Hematopoietic multipotent progenitor cell treated with erythropoietin and hydrocortisone succinate and interleukin-3 and kit ligand, for 8 days (in vitro differentiated cells): ENCODE data around the gene C7.
"Not testable (repeated sequence)": the region's sequence is repeated elsewhere in the genome, so short reads cannot be mapped to it uniquely, and the experiment has no call there.

Experiments
- DNase-seq: peaks from one replicate; pipeline ENCODE4 v3.0.0-alpha.2; 2015

Gene C7

GRCh38 chr5:40909264-40909663 is at the start of gene C7:
C7 (plus strand) TSS chr5:40909497; CDS start chr5:40909611, 114 bp downstream.
- DNase-seq, result peak; percentile 37

DNA sequence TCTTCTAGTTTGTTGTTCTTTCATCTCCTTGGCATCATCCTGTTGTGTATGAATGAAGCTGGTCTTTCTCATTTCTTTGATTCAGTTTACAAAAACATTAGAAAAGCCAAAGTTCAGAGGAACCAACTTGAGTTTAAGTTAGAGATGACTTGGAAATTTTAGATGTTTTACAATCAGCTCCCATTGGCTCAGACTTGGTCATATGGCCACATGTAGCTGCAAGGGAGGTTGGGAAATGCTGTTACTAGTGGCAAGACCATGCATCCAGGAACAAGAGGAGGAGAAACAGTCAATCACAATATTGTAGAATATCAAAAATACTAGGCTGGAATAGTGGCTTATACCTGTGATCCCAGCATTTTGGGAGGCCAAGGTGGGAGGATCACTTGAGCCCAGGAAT is 48.6 kb upstream of the C7 start:
- DNase-seq, result no peak

DNA sequence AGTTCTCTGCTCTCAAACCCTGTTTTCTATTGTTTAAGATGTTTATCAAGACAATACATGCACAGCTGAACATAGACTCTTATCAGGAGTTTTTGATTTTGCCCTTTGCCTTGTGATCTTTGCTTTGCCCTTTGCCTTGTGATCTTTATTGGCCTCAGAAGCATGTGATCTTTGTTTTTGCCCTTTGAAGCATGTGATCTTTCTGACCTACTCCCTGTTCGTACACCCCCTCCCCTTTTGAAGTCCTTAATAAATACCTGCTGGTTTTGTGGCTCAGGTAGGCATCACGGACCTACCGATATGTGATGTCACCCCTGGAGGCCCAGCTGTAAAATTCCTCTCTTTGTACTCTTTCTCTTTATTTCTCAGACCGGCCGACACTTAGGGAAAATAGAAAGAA is 44.3 kb upstream of the C7 start:
- not testable (repeated sequence) for DNase-seq

- DNase-seq, result no peak
Measured at GRCh38 chr5:40866844-40867243, 42.5 kb upstream of the C7 start.

GRCh38 chr5:40869384-40869783 is 39.9 kb upstream of the C7 start:
- no peak for DNase-seq

- no peak for DNase-seq
Measured at GRCh38 chr5:40871177-40871576, 38.1 kb upstream of the C7 start.

- not testable (repeated sequence) for DNase-seq
Measured at GRCh38 chr5:40872253-40872652, 37.0 kb upstream of the C7 start.

- no peak for DNase-seq
Measured at GRCh38 chr5:40873286-40873880, 35.9 kb upstream of the C7 start.

DNA sequence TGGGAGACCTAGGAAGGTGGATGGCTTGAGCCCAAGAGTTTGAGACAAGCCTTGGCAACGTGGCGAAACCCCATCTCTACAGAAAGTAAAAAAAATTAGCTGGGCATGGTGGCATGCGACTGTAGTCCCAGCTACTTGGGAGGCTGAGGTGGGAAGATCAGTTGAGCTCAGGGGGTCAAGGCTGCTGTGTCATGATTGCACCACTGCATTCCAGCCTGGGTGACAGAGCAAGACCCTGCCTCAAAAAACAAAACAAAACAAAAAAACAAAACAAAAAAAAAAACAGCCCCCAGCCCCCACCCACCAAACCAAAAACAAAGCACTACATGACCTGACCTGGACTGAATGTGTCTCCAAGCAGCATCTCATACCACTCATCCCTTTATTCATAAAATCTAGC is 33.3 kb upstream of the C7 start:
- DNase-seq, result no peak

GRCh38 chr5:40877371-40877988 is 31.8 kb upstream of the C7 start:
- DNase-seq, result no peak

GRCh38 chr5:40879163-40879942 is 29.9 kb upstream of the C7 start:
- peak; percentile 66 for DNase-seq

- no peak for DNase-seq
Measured at GRCh38 chr5:40882291-40882690, 27.0 kb upstream of the C7 start.

DNA sequence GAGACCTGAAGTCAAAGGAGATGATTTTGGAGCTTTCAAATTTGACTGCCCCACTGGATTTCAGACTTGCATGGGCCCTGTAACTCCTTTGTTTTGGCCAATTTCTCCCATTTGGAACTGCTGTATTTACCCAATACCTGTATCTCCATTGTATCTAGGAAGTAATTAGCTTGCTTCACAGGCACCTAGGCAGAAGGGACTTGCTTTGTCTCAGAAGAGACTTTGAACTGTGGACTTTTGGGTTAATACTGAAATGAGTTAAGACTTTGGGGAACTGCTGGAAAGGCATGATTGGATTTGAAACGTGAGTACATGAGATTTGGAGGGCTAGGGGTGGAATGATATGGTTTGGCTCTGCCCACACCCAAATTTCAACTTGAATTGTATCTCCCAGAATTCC is 26.2 kb upstream of the C7 start:
- not testable (repeated sequence) for DNase-seq

GRCh38 chr5:40895440-40896425 is 13.6 kb upstream of the C7 start:
- not testable (repeated sequence) for DNase-seq

DNA sequence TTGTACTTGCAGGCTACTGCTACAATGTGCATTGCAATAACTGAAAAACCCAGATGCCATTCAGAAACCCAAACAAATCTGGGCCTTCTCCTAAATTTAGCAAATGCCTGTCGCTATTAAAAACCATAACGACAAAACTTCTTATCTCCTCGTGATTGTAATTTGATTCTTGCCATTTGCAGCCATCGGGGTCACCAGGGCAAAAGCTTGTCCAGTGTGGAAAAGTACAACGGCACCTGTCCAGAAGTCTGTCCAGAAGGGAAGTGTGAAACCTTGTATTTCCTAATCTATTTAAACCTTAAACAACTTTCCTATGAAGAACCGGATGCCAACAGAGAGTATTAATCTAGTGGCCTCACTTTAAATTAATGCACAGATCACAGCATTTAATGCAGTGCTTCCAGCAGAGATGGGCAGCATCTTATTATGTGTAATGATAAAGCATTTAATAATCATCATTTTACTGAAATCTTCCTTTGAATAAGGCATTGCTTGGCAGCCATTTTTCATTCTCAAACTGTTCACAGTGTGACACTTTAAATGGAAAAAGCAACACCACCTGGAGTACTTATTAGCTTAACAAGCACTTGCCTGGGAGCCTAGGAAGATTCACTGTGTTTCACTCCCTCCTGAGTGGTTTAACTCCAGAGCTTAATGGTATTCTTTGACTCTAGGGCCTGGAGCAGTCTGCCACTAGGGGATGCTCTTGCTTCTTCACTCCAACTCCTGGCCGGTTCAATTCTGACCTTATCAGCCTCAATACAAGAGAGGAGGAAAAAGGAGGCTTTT is 4.9 kb upstream of the C7 start:
- DNase-seq, result peak; percentile 77

- no peak for DNase-seq
Measured at GRCh38 chr5:40904994-40905306, 4.3 kb upstream of the C7 start.

DNA sequence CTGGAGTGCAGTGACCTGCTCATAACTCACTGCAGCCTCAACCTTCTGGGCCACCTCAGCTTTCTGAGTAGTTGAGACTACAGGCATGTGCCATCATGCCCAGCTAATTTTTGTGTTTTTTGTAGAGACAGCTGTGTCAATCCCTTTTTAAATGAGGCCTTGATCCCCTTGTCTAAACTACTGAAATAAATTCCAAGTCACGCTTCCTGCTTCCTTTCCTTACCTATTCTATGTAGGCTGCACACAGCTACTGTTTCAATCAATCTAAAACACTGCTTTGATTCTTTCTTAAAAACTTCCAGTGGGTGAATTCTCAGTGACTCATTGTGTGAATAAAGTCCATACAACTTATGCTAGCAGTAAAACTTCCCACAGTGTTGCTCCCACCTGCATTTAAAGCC is 2.9 kb upstream of the C7 start:
- no peak for DNase-seq

DNA sequence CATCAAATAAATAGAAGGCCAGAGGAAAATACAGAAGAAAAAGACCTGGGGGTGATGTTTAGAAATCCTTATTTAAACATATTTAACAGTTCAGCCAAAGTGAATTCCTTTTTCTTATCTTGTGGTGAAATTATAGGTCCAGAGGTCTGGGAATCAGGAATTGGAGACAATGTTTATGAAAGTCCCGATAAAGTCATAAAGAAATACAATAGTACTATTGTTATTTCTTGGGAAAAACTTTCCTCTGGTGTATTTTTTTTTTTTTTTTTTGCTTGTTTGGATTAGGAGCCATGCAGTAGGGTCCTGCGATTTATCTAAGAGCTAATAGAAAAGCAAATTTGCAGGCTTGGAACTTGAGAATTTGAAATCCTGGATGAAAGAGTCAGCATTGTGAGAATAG is 426 bp downstream of the C7 start:
- no peak for DNase-seq

GRCh38 chr5:40911266-40911665 is 2.0 kb downstream of the C7 start:
- no peak for DNase-seq

GRCh38 chr5:40914835-40915234 is 5.5 kb downstream of the C7 start:
- no peak for DNase-seq

- DNase-seq, result no peak
Measured at GRCh38 chr5:40915341-40915926, 6.1 kb downstream of the C7 start.

- DNase-seq, result no peak
Measured at GRCh38 chr5:40916226-40916625, 6.9 kb downstream of the C7 start.
